NCI-H510A treated with DMSO at 0.1 percent for 48 hours (cell line): ENCODE data around the gene EIF5A.

Experiments used
- DNase-seq: peaks from one replicate; lab custom pipeline; 2025; lab: John Stamatoyannopoulos, UW

The EIF5A gene

DNA sequence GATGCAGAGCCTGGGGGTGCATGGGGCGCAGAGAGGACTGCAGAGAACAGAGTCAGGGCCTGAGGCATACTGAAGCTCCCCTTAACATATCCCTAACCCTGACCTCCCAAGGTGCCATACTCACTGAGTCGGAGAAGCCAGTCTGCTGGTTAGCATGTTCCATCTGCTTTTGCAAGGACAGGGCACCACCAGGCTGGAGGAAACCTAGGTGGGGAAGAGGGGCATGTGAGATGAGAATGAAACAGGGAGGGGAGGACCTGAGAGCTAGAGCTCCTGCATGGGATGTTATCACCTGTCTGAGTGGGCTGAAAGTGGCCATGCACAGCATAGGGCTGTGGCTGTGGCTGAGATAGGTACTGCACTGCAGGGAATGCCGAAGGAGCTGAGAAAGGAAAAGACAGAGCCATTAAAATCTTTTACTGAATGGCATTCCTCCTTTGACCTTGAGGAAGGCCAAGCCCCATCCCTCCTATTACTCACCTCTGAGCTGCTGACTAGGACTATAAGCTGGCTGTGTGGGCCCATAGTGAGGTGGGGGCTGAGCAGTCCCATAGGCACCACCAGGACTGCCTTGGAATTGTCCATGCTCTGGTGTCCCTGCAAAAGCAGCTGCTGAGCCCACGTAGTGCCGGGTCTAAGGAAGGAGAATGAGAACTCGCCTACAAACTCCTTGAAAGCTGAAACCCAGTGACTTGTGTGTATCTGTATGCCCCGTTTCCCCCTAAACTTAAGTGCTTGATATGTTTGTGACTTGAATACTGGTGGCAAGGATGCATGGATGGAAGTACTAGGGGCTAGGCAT lies 5.9 kb downstream of the EIF5A start:
- DNase-seq: no peak

DNA sequence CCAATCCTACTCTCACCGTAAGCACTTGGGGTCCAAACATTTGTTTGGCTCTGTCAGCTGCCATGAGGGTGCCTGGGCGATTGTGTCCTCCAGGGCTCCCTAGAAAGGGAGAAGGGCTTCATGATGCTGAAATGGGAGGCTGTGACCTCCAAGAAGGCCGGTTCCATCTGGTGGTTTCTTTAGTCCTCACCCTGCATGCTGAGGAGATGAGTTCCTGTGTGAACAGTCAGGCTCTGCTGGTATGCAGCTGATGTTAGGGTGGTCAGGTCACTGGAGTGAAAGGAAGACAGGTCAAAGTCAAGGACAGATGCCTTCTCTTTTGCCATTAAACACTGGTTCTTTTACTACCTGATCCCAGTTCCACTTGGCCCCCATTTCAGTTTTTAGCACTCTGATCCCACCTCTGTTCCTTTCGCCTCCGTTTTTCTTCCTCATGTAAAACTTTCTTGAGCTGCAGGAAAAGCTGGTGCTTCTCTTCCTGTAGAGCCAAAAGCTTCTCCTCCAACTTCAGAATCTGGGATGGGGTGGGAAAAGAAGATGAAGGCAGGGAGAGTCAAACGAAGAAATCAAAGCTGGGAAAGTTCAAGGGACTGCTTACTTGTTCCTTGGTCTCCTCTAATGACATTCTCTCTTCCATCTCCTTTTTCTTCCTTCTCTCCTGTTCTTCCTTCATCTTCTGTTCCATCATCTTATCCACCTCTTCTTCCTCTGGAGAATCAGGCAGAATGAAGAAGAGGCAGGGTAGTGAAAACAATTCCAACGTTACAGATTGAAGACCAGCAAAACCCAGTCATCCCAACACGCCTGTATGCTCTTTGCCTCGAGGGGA lies 6.7 kb downstream of the EIF5A start:
- DNase-seq: no peak

DNA sequence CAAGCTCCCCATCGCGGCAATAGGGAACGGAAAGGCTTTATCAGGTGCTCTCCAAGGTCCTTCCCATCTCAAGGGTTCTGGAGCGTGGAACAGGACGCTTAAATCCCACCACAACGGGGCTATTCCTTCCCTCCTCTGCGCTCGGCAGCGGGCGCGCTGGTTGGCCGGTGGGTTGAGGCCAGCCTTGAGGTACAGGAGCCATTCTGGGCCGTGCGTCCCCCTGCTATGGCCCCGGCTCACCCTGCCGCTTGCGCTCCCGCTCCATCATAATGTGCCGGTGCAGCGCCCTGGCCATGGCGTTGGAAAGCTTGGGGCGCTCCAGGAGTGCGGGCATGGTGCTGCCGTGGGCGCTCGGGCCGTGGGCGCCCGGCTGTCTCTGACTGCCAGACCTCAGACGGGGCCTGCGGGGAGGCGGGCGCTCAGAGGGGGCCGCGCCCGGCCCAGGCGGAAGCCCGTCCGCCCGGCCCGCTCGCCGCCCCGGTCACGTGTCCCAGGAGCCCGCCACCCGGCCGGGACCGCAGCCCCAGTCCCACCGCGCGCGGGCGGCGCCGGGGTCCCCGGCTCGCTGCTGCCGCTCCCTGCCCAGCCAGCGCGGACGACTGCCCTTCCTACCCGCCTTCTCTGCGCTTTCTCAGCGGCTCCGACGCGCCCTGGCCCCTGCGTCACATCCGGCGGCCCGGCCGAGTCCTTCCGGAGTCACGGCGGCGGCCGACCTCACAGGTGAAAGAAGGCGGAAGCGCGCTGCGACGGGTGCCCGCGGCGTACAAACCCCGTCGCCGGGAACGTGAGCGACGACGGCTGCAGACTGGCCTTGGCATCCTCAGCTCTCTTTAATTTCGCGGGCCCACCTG lies 7.5 kb downstream of the EIF5A start, which contains the start of gene GPS2:
Gene GPS2, minus strand, starts transcription at position 642 of the 851 bp plus-strand sequence. Its CDS starts 308 bp downstream, at position 334.
- peak; percentile 73 for DNase-seq

DNA sequence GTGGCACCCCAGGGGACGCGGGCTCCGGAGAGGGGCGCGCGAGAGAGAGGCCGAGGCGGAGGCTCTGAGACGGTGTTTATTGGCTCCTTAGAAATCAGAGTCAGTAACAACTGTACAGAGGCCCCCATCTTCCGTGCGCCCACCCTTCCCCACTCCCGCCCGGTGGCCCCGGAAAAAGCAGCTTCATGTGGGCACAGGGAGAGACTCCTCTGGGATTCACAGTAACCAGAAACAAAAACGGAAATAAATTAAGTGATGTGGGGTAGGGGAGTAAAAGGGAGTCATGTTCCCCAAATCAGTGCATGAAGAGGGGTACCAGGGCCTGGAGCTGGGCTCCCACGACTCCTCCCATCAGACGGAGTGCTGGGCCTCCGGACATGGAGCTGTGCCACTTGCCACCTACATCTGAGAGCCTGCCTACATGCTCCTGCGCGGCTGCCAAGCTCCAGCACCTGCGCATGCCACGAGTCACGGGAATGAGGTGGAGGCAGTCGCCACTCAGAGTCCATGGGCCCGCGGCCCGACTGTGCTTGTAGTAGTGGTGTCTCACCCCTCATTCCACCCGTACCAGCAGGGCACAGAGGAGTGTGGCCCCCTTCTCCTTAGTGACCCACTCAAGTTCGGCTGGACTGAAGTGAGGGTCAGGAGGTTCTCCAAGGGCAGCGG lies 8.3 kb downstream of the EIF5A start:
- no peak for DNase-seq

DNA sequence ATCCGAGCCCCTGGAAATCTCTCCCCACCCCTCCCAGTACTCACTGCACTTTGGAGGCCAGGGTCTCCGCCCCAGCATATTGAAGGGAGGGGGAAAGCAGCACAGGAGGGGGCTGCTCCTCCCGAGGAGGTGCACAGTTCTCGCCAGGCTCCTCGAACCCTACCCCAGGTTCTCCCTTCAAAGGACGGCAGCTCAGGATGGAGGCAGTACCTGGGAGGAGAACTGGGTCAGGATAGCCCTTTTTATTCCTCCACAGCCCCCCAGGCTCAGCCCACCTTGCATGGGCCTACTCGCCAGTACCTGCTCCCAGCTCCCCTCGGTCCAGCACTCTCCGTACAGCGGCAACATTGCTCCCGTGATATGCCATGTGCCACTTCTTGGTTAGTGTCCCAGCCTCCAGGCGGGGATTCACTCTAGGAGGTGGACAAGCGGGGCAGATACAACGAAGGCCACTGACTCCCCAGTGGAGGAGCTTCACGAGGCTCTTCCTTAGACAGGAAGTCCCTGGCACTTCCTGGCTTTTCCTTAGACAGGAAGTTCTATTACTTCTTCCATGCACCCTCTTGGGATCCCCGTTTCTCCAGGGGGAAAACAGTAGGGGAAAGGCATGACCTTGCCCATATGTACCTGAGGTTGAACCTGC lies 9.9 kb downstream of the EIF5A start:
- DNase-seq: no peak

DNA sequence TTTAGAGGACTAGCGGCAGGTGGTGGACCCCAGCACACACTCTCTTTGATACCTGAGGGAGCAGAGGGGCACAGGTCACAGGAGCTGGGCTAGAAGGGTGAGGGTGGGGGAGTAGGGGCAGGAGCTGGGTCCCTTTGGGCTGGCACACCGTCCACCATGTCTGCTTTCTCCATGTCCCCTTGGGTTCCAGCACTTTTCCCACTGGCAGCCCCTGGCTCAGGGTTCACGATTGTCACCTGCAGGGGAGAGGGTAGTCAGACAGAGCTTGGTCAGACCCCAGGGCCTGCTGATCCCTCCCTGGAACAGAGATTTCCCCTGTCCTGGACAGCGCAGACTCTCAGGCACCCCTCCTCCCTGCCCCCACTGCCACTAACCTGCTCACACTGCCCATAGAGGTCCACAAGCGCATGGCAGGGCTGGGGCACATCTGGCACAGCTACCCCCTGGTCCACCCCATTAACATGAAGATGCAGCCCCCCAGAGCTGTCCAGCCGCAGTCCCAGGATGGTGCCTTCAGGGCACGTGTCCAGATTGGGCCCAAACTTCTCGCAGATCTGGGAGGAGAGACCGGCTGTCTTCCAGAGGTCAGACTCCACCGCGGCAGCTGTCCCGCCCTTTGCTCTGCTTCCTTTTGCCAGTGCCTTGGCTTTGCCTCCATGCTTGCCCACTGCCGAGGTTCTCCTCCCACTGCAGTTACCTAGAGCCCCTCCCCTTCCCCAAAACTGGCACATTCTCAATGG lies 10.9 kb downstream of the EIF5A start:
- DNase-seq: no peak

DNA sequence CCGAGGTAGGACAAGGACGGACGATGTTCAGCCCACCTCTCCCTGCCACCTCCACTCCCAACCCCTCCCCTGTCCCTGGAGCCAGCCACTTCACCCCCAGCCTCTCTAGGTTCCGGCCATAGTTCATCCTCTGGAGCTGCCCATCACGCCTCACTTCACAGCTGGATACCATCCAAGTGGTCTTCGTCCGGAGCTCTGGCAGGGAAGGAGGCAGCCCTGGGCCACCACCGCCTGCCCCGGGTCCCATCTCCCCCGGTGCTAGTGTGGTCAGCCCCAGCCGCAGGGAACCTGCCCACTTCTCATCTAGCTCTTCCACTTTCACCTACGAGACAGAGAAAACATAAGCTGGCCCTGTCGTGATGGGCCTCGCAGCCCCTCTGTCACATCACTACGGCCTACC lies 14.0 kb downstream of the EIF5A start:
- no peak for DNase-seq

DNA sequence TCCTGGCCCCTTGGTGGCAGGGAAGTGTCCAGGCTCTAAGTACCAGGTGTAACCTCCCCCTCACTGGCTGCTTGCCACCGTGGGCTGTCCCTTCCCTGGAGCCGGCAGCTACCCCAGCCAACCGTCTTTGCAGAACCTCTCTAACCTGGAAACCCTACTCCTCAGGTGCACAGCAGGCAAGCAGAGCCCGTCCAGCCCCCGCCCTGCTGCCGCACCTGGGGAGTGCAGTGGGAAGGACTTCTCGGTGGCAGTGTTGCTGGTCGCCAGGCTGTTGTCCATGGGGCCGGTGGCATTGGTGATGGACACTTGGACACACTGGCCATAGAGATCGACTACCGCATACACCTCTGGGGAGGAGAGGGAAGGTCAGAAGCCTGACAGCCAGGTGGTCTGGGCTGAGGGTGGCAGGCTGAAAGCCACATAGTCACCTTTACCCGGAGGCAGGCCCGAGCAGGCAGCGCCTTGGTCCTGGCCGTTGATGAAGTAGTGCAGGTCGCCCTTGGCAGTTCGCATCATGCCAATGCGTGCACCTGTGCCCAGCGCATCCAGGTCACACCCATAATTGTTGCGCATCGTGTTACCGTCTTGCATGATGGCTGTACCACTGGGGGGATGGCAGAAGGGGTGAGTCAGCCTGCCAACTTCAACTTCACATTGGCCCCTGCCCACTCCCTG lies 15.2 kb downstream of the EIF5A start:
- DNase-seq: no peak

DNA sequence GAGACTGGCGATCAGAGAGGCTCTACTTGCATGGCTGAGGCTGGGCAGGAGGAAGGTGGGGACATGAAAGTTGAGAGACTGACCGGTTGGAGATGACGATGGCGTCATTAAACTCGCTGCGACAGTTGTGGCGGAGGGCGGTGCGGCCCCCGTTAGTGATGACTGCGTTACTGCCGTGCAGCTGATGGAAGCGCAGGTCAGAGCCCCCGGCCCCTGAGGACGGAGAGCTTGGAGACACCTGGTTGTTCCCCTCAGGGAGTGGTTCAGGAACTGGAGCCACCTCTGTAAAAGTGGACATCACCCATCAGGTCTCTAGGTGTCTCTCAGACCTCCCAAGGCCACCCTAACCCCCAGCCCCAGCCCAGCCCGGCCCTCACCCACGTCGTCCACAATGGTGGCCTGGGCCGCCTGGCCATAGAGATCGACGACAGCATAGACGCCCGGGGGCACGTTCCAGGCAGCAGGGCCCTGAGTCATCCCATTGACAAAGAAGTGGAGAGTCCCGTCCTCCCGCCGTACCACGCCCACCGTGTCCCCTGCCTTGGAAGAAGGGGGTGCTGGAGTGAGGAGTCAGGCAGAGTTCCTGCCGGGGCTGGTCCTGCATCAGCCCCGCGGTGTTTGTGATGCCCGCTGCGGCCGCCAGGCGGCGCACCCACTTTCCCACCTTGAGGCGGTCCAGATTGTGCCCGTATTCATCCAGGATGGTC lies 16.5 kb downstream of the EIF5A start:
- peak; percentile 17 for DNase-seq

DNA sequence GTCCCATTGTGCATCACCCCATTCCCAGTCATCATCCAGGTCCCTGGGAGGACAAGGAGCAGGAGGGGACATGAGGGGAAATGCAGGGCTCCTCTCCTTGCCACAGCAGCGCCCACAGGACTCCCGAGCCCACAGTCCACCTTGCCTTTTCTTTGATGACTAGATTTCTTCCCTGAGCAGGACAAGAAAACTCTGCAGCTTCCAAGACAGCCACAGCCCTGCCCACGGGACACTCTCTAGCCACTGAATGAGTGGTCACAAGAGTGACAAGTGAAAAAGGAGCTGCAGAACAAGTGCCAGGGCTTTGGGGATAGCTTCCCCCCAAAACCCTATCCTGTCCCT lies 17.0 kb downstream of the EIF5A start:
- no peak for DNase-seq

DNA sequence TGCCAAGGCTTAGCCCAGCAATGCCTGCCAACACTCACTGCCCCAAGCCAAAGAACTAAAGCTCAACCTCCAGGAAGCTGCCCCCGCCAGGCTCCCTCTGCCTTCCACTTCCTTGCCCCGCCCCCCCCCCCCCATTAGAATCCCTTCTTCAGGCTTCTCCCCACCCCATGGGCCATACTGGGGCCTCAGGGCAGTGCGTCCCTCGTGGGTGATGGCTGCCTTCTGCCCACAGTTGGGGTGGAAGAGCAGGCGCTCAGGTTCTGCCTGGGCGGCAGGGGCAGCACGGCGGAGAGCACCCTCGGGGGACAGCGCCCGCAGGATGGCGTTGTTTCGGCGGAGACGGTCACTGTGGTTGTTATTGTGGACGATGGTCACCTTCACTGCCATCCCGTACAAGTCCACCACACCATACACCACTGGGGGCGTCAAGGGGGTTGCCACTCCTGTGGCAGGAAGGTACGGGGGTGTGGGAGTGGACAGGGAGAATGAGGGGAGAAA lies 17.7 kb downstream of the EIF5A start:
- no peak for DNase-seq

DNA sequence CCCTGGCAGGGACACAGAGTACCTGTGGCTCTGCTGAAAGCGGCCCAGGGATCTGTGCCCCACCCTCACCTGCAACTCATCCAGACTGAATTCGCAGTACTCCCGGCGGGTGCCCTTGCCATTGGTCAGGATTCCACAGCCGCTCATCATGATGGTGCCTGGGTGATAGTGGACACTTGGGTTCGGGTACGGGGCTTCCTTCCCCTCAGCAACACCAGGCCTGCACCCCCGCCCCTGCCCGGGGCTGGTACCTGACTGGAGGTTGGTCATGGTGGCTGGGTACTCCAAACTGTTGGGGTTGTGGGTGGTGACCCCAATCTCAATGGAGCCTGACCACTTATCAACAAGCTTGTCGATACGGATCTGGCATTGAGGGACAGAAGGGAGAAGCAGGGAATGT lies 18.8 kb downstream of the EIF5A start:
- no peak for DNase-seq

DNA sequence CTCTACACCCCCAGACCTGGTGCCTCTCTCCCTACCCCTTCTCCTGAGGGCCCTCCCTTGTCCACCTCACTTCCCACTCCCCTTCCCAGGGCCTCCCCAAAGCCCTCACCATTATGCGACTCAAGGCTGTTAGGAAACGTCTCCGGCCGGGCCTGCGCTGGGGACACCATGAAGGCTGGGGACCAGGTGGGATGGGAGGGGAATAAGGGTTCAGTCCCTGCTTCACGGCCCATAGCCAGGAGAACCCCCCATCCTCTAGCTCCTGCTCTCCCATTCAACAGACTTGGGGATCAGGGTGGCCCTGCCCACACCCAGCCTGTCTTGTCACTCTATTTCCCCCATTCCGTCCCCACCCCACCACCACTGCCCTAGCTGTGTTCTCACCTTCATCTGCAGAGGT lies 19.6 kb downstream of the EIF5A start:
- no peak for DNase-seq

DNA sequence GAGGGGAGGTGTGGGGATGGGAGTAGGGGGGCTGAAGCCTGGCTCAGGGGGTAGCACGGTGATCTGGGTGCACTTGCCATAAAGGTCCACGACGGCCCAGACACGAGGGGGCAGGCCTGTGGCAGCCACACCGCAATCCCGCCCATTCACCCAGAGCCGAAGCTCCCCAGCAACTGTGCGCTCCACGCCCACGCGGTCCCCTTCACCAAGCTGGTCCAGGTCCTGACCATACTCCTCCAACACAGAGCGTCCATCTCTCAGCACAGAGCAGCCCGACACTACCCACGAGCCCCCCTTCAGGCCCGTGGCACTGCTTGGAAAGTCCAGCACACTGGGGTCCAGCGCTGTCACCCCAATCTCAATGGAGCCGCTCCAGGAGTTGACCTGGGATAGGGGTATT lies 20.1 kb downstream of the EIF5A start:
- no peak for DNase-seq

DNA sequence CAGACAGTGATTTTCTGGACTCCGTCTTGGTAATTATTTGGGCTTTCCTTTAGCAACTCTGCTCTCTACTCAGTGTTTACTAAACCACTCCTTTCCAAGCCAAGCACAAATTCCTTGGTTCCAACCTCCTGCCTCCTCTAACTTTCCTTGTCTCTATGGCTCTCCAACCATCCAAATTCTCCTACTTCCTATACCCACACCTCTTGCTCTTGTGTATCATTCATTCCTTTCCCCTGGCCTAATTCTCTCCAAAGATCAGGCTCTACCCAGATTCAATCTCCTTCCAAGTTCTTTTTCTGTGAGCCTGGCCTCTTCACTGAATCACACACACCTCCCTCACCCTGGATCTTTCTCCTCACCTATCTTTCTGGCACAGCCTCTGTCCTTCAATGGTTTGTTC lies 20.6 kb downstream of the EIF5A start:
- no peak for DNase-seq

DNA sequence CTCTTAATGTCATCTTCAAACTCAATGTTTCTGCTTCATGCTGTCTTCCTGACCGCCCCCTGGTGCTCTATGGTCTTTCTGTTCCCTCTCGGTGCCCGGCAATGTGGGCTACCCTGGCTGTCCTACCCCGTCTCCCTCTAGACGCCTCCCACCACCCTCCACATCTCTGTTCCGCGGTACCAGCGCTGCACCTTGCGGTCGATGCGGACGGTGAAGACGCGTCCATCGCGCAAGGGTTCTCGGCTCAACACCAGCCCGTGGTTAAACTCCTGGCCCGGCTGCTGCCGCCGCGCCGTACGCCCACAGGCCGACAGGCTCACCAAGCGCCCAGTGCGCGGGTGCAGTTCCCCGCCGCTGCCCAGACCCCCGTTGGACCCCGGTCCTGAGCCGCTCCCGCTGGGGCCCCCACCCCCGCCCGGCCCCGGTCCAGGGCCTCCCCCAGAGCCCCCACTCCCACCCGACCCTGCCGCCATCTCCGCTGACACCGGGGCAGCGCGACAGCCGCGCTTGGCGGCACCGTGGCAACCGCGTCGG lies 21.5 kb downstream of the EIF5A start, which contains the start of gene NEURL4:
Gene NEURL4, minus strand, starts transcription at position 496 of the 534 bp plus-strand sequence. Its CDS starts 23 bp downstream, at position 473.
- DNase-seq: no peak

DNA sequence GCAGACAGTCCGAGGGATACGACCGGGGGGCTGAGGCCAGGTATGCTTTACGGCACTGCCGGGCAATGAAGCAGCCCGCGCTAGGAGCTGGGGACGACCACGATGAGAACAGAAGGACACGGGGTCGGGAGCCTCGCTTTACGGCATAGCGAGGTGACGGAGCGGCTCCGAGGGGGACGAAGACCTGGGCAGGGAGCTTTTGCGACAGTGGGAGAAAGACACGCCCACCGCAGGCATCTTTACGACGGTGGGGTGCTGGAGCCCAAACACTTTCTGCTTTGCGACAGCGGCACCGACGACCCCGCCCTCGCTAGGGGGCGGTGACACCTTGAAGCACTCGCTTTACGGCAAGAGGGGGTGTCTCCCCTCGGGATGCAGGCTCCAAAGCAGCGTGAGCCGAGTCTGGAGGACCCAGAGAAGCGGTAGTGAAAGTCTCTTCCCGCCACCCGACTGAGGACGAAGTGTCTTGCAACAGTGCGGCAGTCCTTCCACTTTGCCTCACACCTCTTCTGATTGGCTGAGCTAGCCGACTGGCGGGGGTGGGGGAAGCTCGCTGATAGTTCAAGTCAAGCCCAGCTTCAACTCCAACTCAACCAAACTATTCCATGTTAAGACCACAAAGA lies 22.1 kb downstream of the EIF5A start:
- DNase-seq: peak; percentile 97

DNA sequence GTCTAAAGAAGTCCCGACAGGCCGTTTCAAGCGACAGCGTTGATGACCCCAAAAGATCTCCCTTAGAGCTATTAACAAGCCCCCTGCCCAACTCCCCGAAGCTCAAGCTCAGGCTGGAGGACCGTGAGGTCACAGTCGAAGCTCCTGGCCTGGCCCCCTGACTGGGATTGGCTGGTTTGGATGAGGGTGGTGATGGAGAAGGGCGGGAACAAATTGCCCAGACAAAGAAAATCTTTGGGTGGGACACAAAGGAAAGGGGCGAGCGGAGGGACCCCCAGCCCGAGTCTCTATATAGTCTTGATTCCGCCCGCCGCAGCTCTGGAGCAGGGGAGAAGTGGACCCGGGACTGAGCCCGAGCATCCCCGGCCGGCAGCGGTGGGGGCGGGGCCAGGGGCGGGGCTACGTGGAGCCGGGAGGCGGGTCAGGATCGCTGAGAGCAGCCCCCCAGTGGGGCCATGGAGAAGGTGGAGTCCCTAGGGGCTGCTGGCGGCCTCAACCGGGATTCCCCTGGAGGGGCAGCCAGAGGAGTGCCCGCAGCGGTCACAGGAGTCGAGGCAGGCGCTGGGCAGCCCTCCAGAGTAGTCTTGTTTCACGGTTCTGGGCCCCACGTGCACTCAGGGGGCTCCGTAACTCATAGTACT lies 22.7 kb downstream of the EIF5A start:
- peak; percentile 89 for DNase-seq
